Hepatocyte (in vitro differentiated cells): ENCODE data around the gene GNAL.

Experiments
- CTCF ChIP-seq: fragments of 200-600 bp; sonication (generic); IDR thresholded peaks from 2 replicates; pipeline ENCODE4 v1.5.1; 2016; ENCODE audit warnings: antibody characterized with exemption, mild to moderate bottlenecking; ENCODE audit not compliant: poor library complexity
- EZH2 ChIP-seq: fragments of 200-600 bp; sonication (generic); IDR thresholded peaks from 2 replicates; pipeline ENCODE4 v1.6.1; 2016; ENCODE audit warnings: antibody characterized with exemption, mild to moderate bottlenecking, borderline replicate concordance

GRCh38 chr18:11661430-11661829 lies 27.6 kb upstream of the GNAL start:
- TF ChIP-seq EZH2: no peak
- no peak for TF ChIP-seq CTCF
